ENCODE data around the gene WDR59. TPM values are rescaled to one million over a fixed set of nuclear protein-coding genes. Genes with fewer than 3 reads are reported as not detected.

The WDR59 gene
- total and polyA plus RNA-seq, 2 experiments from 2014 or later: 38.7 to 54.5 TPM

DNA sequence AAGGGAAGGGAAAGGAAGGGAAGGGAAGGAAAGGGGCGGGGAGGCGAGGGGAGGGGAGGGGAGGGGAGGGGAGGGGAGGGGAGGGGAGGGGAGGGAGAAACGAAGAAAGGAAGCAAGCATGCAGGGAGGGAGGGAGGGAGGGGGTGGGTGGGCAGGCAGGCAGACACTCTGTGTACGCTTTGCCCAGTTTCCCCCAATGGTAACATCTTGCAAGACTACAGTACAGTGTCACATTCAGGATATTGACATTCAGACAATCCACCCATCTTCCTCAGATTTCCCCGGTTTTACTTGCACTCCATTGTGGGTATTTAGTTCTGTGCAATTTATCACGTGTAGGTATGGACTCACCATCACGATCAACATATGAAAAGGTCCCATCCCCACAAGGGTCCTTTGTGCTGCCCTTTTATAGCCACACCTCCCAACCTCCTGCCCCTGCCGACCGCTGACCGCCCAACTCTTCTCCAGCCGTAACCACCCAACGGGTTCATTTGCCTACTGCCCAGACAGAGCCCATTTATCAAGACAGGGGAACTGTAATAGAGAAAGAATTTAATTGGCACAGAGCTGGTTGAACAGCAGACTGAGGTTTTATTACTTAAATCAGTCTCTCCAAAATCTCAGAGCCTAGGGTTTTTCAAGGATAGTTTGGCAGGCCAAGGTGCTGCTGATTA lies 118.9 kb downstream of the WDR59 start (continued):
- TF ChIP-seq, protein P1, sequence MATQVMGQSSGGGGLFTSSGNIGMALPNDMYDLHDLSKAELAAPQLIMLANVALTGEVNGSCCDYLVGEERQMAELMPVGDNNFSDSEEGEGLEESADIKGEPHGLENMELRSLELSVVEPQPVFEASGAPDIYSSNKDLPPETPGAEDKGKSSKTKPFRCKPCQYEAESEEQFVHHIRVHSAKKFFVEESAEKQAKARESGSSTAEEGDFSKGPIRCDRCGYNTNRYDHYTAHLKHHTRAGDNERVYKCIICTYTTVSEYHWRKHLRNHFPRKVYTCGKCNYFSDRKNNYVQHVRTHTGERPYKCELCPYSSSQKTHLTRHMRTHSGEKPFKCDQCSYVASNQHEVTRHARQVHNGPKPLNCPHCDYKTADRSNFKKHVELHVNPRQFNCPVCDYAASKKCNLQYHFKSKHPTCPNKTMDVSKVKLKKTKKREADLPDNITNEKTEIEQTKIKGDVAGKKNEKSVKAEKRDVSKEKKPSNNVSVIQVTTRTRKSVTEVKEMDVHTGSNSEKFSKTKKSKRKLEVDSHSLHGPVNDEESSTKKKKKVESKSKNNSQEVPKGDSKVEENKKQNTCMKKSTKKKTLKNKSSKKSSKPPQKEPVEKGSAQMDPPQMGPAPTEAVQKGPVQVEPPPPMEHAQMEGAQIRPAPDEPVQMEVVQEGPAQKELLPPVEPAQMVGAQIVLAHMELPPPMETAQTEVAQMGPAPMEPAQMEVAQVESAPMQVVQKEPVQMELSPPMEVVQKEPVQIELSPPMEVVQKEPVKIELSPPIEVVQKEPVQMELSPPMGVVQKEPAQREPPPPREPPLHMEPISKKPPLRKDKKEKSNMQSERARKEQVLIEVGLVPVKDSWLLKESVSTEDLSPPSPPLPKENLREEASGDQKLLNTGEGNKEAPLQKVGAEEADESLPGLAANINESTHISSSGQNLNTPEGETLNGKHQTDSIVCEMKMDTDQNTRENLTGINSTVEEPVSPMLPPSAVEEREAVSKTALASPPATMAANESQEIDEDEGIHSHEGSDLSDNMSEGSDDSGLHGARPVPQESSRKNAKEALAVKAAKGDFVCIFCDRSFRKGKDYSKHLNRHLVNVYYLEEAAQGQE (IDR thresholded peaks at IDR 0.05; ENCODE audit: unreplicated experiment): no peak
- TF ChIP-seq EZH2 (IDR thresholded peaks at IDR 0.05; ENCODE audit: low read depth, unreplicated experiment) (no peak), ZNF331 (CRISPR knock-in tag; IDR thresholded peaks at IDR 0.05; ENCODE audit: low read depth) (no peak)

DNA sequence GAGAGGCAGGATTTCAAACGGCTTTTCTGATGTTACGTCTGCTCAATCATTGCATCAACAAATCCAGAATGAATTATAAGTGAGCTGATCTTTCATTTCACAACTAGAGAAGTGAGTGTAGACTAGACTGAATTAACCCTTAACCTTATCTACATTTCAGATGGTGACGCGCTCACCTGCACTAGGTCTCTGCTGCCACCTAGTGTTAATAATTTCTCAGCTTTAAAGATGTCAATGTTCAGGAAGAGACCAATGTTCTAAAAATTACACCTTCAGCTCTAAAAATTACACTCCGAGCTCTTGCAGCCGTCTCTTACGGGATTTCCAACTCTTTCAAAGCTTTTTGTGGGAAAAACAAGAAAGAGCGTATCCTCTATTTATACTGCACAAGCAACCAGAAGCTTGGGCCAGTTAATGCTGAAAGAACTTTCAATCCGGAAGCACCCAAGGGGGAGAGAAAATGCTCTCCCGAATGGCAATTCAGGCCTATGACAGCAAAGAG lies 122.1 kb downstream of the WDR59 start:
- H3K9me3 Mint-ChIP-seq: no peaks in the 10 kb centered on the region; the same call in 2 of the 3 replicates
- no peaks in the 10 kb centered on the region for H3K27me3 ChIP-seq (ENCODE audit: insufficient read depth)
- H3K27ac Mint-ChIP-seq: no peak overlapping the region
- no peaks in the 10 kb centered on the region for H3F3A ChIP-seq (replicated peaks; ENCODE audit: low read depth)
- H4K20me1 ChIP-seq (replicated peaks; ENCODE audit: insufficient read depth): no peaks in the 10 kb centered on the region
- H2AFZ ChIP-seq: no peak overlapping the region
- H3K4me1 Mint-ChIP-seq: peaks cover 27% of the 10 kb centered on the region
- no peaks in the 10 kb centered on the region for H3K9me2 ChIP-seq (ENCODE audit: insufficient read depth)
- H3K36me3 Mint-ChIP-seq (ENCODE audit: low read depth): no peaks in the 10 kb centered on the region; the same call in 2 of the 3 replicates
- peaks cover 10% of the 10 kb centered on the region for H3K27me3 Mint-ChIP-seq (ENCODE audit: insufficient read depth, low read depth, poor library complexity)
- no peak overlapping the region for H3K27ac ChIP-seq (ENCODE audit: low read depth)
- peak; percentile 80 for DNase-seq (ENCODE audit: low spot score)
- peaks cover 26% of the 10 kb centered on the region for H3K4me1 ChIP-seq (ENCODE audit: insufficient read depth)
- ATAC-seq: peak; percentile 46
- no peaks in the 10 kb centered on the region for H3K79me2 ChIP-seq (replicated peaks; ENCODE audit: insufficient read depth)
- no peak overlapping the region for H3K4me3 Mint-ChIP-seq
- TF ChIP-seq ZNF114 (CRISPR knock-in tag; IDR thresholded peaks at IDR 0.05) (no peak), CTCF (conservative IDR thresholded peaks at IDR 0.05; ENCODE audit: low read depth in 2 of 2) (peak; percentile 91 to 98), EZH2phosphoT487 (IDR thresholded peaks at IDR 0.05; ENCODE audit: unreplicated experiment) (no peak), CREB1 (CRISPR knock-in tag; IDR thresholded peaks at IDR 0.05; ENCODE audit: low read depth) (peak; percentile 67)
- H3K36me3 ChIP-seq (ENCODE audit: insufficient read depth): no peaks in the 10 kb centered on the region
- no peak overlapping the region for H3K4me3 ChIP-seq
- no peak overlapping the region for H3K4me2 ChIP-seq
